ENCODE results near the gene COASY.

Gene COASY

GRCh38 chr17:42562388-42563142 is 617 bp downstream of the COASY start:
- ATAC-seq, result peak; percentile 14
- TF ChIP-seq ZNF8 (CRISPR knock-in tag; IDR thresholded peaks at IDR 0.05) (no peak), GLIS3 (CRISPR knock-in tag; IDR thresholded peaks at IDR 0.05) (no peak), PATZ1 (CRISPR knock-in tag; IDR thresholded peaks at IDR 0.05; ENCODE audit: borderline replicate concordance) (no peak), POU6F1 (CRISPR knock-in tag; IDR thresholded peaks at IDR 0.05; ENCODE audit: borderline replicate concordance, low read depth) (no peak), TSHZ2 (CRISPR knock-in tag; IDR thresholded peaks at IDR 0.05) (no peak), ZFP3 (CRISPR knock-in tag; IDR thresholded peaks at IDR 0.05) (no peak), SNAI2 (CRISPR knock-in tag; IDR thresholded peaks at IDR 0.05) (no peak), CREB5 (CRISPR knock-in tag; IDR thresholded peaks at IDR 0.05; ENCODE audit: low read depth) (no peak), RARB (CRISPR knock-in tag; IDR thresholded peaks at IDR 0.05) (no peak), PPARA (CRISPR knock-in tag; IDR thresholded peaks at IDR 0.05; ENCODE audit: borderline replicate concordance) (no peak)

- no peak for ATAC-seq
- TF ChIP-seq ZFP3 (CRISPR knock-in tag; IDR thresholded peaks at IDR 0.05) (no peak), SNAI2 (CRISPR knock-in tag; IDR thresholded peaks at IDR 0.05) (no peak), PATZ1 (CRISPR knock-in tag; IDR thresholded peaks at IDR 0.05; ENCODE audit: borderline replicate concordance) (no peak), ZNF8 (CRISPR knock-in tag; IDR thresholded peaks at IDR 0.05) (no peak)
Observed at GRCh38 chr17:42563143-42563509, 1.2 kb downstream of the COASY start.

- no peak for ATAC-seq
Observed at GRCh38 chr17:42563543-42563942, 1.6 kb downstream of the COASY start.

GRCh38 chr17:42563950-42564349 is 2.0 kb downstream of the COASY start:
- ATAC-seq, result no peak
- TF ChIP-seq TSHZ2 (CRISPR knock-in tag; IDR thresholded peaks at IDR 0.05) (no peak), RARB (CRISPR knock-in tag; IDR thresholded peaks at IDR 0.05) (no peak), ZNF565 (CRISPR knock-in tag; conservative IDR thresholded peaks at IDR 0.05; ENCODE audit: low read depth) (no peak), ISL1 (CRISPR knock-in tag; IDR thresholded peaks at IDR 0.05) (no peak), ESRRG (CRISPR knock-in tag; IDR thresholded peaks at IDR 0.05) (no peak), ZFP30 (CRISPR knock-in tag; IDR thresholded peaks at IDR 0.05) (no peak), CSRNP3 (CRISPR knock-in tag; IDR thresholded peaks at IDR 0.05) (no peak)

More at GRCh38 chr17:42563543-42563942, 1.6 kb downstream of the COASY start:
- no peak for TF ChIP-seq RARB (CRISPR knock-in tag; IDR thresholded peaks at IDR 0.05)
- TF ChIP-seq PATZ1 (CRISPR knock-in tag; IDR thresholded peaks at IDR 0.05; ENCODE audit: borderline replicate concordance), result no peak

Measured in SK-N-SH treated with all-trans-retinoic acid at 6 μM for 48 hours (cell line).